Fibroblast of villous mesenchyme (primary cell): ENCODE data around the gene CDH4. TPM values are rescaled to one million over a fixed set of nuclear protein-coding genes. Genes with fewer than 3 reads are reported as not detected.

Experiments
- DNase-seq: peaks from one replicate; pipeline ENCODE4 v3.0.0-alpha.2; 2010; ENCODE audit warnings: low read depth
- H3K4me3 ChIP-seq: 2 replicates; pipeline ENCODE4 v1.5.1; 2011; ENCODE audit warnings: low read depth, mild to moderate bottlenecking, low read length
- CTCF ChIP-seq: IDR thresholded peaks from 2 replicates; pipeline ENCODE4 v1.5.1; 2012; ENCODE audit warnings: low read depth, mild to moderate bottlenecking, low read length; ENCODE audit not compliant: insufficient read depth
- total RNA-seq: library from RNA; depleted of rRNA; stranded (reverse); fragments of >200 nt; gene quantifications from 2 replicates; pipeline ENCODE4 v1.2.3, GENCODE V29; 2012

The CDH4 gene
- total RNA-seq, 1 donor, result 1.7 TPM

DNA sequence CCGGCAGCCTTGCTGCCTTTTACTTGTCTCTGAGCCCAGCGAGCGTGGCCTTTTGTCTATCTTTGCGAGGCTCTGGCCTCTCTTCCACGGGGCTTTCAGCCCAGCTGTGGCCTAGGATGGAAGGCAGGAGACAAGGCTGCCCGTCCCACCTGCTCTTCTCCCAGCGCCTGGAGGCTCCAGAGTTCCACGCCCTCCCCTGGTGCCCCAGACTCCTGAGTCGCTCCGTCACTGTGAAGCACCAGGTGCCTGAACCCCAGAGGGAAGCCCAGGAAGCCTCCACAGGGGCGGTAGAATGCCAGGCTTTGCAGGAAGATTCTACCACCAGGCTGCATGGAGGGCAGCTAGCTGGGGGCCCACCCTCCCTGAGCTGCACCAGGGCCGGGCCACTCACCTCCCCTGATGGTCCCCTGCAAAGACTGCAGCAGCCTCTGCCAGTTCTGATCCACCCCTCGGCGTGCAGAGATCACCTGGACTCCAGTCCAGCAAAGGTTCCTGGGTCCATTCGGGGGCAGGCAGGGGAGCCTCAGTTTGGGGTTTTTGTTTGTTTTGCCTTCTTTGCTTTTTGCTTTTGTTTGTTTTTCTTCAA lies 384.6 kb downstream of the CDH4 start:
- no peak for TF ChIP-seq CTCF
- no peak for DNase-seq
- no peak overlapping the region for H3K4me3 ChIP-seq

GRCh38 chr20:61638802-61639585 lies 386.9 kb downstream of the CDH4 start:
- H3K4me3 ChIP-seq, result no peak overlapping the region
- no peak for DNase-seq
- no peak for TF ChIP-seq CTCF

GRCh38 chr20:61640131-61640870 lies 388.2 kb downstream of the CDH4 start:
- TF ChIP-seq CTCF, result no peak
- H3K4me3 ChIP-seq, result no peak overlapping the region
- no peak for DNase-seq

GRCh38 chr20:61640871-61641245 lies 388.8 kb downstream of the CDH4 start:
- DNase-seq, result no peak
- TF ChIP-seq CTCF, result no peak
- H3K4me3 ChIP-seq, result no peak overlapping the region

DNA sequence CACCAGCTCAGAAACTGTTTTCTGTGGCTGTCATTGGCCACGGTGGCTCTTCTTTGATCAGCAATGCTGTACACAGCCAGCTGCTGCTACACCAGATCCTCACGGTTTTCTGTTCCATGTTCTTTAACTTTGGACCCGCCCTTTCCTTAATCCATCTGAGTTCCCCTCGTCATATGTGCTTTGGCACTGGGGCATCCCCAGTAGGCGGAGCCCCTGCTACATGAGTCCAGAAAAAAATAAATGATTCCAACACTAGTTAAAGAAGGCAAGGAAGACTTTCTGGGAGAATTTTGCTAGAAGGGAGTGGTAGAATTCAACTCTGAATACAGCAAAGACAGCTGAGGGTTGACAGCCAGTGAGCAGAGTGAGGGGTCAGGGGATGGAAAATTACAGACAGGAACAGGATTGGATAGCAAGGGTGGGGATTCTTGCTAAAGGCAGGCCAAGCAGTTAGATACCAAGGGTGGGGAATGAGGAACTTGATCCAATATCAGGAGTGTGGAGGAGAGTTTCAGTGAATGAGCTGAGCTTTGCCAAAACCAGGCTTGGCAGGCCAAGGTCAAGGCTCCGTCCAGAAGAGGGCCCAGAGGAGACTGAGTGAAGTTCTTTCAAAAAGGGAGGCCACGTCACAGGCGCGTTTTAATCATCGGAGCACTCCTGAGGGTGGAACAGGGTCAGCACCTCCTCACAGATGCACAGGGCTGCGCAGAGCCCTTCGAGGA lies 391.8 kb downstream of the CDH4 start:
- H3K4me3 ChIP-seq, result no peak overlapping the region
- TF ChIP-seq CTCF, result no peak
- DNase-seq, result no peak

DNA sequence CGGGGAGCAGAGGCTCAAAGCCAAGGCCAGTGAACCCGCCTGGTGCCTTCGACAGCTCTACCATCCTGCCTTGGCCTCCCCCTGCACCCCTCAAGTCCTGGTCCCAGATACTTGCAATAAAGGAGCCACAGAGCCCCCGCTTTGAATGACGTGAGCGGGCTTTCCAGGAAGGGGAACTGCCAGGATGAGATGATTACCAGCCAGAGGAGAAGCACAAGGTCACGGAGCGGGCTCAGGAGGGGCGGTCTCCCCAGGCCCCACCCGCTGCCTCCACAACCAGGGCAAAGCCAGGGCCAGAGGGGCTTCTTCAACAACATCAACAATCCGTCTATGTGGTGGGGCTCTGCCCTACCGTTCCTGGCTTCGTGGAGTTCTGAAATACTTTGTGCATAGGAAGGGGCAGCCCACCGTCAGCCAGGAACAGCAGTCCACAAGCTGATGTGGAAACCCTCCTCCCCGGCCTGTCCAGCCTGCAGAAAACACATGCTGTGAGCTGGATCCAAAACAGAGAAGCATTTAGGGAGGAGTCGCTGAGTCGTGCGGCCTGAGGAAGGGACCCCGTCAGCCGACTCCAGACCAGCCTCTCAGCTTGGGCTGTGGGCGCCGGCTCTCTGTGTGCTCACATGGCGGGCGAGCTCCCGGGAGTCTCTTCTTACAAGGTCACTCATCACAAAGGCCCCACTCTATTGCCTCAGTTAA lies 392.5 kb downstream of the CDH4 start:
- TF ChIP-seq CTCF, result no peak
- no peak overlapping the region for H3K4me3 ChIP-seq
- no peak for DNase-seq
